Mucosa of gallbladder (tissue), 1 donor: ENCODE results near the gene GPATCH3. TPM values are rescaled to one million over a fixed set of nuclear protein-coding genes. Genes with fewer than 3 reads are reported as not detected.
"Not testable (repeated sequence)": the region's sequence is repeated elsewhere in the genome, so short reads cannot be mapped to it uniquely, and the experiment has no call there.

ENCODE experiments used
- DNase-seq: peaks from one replicate; pipeline ENCODE4 v3.0.0-alpha.2; 2020; ENCODE audit warnings: low spot score
- total RNA-seq: library from RNA; stranded (reverse); gene quantifications from one replicate; pipeline ENCODE4 v1.2.1, GENCODE V29; 2021
- donor health status: DM: no; HTN: no; CAD: no.

Gene GPATCH3
- total RNA-seq, 1 donor from 2014 or later, result 13.7 TPM

- peak; percentile 94 for DNase-seq
These were observed 13.7 kb upstream of the GPATCH3 start, which contains the start of gene NR0B2 for GRCh38 chr1:26913754-26914619. TSS of gene NR0B2 (minus strand) at chr1:26913975. CDS start at chr1:26913940, 35 bp downstream.

DNA sequence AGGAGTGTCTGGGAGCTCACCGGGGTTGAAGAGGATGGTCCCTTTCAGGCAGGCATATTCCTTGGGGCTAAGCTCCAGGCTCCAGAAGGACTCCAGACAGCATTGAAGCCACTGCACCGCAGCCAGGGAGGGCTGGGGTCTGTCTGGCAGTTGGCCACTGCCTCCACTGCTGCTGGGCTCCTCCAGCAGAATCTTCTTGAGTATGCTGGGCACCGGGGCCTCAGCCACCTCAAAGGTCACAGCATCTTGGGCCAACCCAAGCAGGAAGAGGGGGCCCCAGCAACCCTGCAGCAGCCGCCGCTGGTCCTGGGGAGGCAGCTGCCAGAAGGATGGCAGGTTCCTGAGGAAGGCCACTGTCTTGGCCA is 13.1 kb upstream of the GPATCH3 start:
- no peak for DNase-seq

GRCh38 chr1:26912147-26912490 is 11.9 kb upstream of the GPATCH3 start:
- no peak for DNase-seq

GRCh38 chr1:26911399-26912146 is 11.3 kb upstream of the GPATCH3 start:
- no peak for DNase-seq

DNA sequence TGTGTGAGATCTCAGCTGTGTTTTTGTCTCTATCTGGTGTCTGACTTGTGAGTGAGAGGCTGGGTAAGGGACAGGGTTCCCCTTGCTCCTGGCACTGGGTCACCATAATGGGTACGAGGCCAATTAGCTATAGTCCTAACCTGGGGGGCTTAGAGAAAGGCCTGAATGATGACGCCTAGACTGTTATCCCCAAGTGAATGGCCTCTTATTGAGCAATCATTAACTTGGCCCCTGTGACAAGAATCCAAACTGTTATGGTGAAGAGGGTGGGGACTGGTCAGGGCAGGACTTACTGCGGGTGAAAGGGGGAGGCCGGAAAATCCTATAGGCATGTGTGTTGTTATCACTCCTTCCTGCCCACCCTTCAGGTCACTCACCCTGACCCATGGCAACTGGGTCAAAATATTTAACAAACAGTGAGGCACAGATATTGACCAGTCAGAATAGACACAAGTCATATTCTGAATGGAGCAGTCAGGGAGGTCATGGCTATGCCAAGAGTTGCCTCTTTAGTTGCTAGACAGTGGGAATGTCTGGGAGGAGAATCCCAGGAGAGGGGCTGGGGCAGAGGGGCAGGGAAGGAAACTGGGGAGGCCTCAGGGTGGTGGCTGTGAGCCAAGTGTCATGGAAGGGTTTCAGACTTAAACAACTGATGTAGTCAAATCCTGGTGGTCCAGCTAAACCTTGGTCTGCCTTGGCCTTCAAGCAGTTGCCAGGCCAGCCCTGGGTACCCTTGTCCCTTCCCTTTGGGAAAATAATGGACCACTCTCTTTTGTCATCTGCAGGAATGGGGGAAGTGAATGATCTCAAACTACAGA is 10.3 kb upstream of the GPATCH3 start:
- peak; percentile 51 for DNase-seq

DNA sequence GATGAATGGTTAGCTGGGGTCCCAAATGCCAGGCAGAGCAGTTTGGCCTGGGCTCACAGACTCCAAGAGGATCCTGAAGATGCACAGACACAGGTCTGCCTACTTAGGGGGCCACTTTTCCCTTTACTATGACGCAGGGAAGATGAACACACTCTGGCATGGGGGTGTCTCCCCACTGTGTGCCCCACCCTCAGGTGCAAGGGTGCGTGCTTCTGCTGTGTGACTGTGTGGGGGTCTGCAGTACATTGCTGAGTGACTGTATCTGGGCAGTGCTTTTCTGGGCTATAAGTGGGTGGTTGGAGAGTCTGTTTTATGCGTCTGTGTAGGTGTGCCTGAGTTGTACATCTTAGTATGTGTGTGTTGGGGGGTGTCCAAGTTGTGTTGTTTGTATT is 9.7 kb upstream of the GPATCH3 start:
- DNase-seq, result no peak

- DNase-seq, result peak; percentile 56
These were observed 7.0 kb upstream of the GPATCH3 start for GRCh38 chr1:26907071-26907917.

DNA sequence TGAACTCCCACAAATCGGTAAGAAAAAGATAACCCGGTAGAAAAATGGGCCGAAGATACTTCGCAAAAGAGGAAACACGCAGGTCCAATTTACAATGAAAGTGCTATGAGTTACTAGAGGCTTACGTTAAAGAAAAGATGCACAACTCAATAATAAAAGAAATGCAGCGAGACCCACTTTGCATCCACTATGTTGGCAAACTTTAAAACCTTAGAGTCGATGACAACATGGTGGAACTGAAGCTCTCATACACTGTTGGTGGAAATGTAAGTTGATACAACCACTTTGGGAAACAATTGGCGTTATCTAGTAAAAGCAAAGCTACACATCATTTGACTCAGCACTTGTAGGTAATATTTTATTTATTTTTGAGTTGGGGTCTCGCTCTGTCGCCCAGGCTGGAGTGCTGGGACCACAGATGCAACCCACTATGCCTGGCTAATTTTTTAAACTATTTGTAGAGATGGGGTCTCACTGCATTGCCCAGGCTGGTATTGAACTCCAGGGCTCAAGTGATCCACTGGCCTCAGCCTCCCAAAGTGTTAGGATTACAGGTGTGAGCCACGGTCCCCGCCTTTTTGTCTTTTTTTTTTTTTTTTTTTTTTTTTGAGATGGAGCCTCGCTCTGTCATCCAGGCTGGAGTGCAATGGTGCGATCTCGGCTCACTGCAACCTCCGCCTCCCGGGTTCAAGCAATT is 696 bp upstream of the GPATCH3 start:
- DNase-seq, result no peak

DNA sequence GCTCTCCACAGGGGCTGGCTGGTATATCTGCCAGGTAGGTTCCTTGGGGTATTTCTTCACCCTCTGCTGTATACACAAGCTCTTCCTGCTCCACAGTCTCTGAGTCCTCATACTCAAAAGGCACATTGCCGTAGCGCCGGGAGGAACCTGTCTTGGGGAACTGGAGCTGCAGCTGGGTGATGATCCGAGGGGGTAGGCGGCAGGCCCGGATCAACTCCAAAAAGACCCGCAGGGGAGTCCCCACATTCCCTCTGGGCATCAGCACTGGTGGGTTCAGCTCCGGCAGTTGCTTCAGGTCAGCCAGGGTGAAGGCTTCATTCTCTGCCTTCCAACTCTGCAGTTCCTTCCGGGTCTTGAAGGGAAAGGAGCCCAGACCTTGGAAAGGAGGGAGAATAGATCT is 2.9 kb downstream of the GPATCH3 start:
- DNase-seq, result no peak

- no peak for DNase-seq
These were observed 6.0 kb downstream of the GPATCH3 start for GRCh38 chr1:26894263-26894662.

DNA sequence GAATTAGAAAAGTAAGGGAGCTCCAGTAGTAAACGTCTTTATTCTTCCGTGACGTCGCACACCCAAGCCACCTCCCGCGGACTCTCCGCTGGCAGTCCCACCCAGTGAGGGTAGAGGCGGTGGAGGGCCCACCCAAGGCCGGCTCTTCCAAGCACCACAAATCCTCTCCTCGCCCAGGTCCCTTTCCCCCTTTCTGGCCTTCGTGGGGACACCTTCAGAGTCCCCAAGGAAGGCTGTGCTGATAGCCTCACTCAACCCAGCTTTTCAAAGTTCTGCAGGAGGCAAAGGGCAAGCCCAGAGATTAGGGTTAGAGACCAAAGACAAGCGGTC is 9.8 kb downstream of the GPATCH3 start:
- no peak for DNase-seq

DNA sequence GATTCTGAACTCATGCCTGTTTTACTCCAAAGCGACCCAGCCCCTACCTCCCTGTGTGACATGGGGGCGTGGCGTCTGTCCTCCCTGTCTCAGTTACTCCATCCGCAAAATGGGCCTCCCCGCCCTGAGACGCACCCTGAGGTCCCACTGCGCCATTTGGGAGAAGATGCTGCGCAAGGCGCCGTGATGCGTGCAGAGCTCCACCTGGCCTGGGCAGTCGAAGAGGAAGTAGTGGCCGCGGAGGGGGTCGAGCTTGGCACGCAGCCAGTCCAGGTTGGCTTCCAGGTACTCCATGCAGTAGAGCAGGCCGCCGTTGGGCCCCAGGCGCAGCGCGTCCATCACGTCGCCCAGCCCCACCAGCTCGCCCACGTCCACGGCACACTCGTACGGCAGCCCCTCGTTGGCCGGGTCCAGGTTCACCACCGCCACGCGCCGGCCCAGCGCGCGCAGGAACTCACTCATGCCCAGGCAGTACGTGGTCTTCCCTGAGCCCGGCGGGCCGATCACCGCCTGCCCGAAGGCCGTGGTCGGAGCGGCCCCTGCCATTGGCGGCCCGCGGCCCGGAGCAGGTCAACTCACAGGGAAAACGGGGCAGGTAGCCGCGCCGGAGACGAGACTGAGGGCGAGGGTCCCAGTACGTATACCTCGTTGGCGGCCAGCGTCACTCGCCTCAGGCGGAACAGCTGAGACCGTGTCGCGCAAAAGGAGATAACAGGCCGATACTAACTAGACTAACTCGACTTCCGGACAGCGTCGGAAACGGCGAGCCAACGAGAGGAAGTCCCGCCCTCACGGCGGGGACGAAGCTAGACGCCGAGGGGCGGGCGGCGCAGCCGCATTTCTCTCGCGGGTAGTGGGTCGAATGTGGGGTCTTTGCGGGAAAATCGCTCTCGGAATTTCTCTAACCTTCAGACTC is 10.5 kb downstream of the GPATCH3 start, which contains the start of gene GPN2:
Gene GPN2 (minus strand): TSS at position 733 of the 916 bp plus-strand sequence. CDS start 187 bp downstream, at position 546.
- peak; percentile 76 for DNase-seq

GRCh38 chr1:26888231-26888630 is 12.0 kb downstream of the GPATCH3 start:
- no peak for DNase-seq

DNA sequence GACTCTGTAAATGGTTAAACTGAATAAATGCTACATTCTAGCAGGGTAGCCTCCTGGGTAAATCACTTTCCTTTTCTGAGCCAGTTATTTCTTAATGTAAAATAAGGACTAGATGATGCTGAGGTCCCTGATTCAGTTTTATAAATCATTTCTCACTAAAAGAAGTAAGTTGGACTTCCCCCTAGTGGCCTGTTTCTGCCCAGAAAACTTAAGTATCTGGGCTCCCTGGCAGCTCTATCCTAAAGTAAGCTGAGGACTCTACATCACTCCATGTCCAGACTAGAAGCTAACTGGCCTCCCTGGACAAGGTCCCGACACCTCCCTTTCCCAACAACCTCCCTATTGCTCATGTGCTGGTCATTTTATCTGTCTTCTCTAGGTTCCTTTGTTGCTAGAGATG is 13.1 kb downstream of the GPATCH3 start:
- no peak for DNase-seq

GRCh38 chr1:26882696-26883463 is 17.4 kb downstream of the GPATCH3 start:
- no peak for DNase-seq

DNA sequence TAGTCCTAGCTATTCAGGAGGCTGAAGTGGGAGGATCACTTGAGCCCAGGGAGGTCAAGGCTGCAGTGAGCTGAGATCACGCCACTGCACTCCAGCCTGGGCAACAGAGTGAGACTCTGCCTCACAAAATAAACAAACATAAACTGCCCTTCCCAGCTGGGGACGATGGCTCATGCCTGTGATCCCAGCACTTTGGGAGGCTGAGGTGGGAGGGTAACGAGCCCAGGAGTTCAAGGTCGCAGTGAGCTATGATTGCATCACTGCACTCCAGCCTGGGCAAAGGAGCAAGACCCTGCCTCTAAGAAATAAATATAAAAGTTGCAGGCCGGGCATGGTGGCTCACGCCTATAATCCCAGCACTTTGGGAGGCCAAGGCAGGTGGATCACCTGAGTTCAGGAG is 18.7 kb downstream of the GPATCH3 start:
- not testable (repeated sequence) for DNase-seq

DNA sequence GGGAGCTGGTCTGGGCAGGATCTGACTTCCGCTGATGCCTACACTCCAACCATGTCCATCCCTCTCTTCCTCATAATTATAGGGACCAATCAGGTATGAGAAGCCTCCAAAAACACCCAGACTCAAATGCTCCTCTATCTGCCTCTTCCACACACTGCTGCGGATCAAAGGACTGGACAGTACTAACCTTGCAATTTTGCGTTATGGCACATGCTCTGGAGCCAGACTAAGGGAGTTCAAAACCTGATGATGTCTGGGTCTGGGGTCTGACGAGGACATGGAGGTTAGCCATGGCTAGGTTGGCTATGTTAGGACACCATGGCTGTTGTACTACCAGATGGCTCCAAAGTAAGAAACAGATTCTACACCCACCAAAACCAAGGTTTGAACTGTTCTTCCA is 20.5 kb downstream of the GPATCH3 start:
- no peak for DNase-seq

DNA sequence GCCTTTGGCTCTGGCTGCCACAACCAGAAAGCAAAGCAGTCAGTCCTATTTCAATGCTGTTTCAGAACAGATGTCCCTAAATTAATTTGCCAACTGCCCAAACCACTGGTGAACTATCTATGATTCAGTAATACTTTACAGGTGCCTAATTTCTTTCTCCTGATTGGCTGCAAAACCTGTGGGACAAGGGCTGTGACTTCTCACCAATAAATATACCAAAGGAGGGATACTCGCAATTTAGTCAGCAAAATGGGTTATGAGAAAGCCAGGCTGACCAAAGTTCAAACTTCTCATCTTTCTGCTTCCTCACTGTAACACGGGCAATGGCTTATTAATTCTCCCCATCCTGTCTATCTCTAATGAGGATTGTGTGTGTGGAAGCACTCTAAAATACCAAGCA is 22.9 kb downstream of the GPATCH3 start:
- DNase-seq, result no peak

DNA sequence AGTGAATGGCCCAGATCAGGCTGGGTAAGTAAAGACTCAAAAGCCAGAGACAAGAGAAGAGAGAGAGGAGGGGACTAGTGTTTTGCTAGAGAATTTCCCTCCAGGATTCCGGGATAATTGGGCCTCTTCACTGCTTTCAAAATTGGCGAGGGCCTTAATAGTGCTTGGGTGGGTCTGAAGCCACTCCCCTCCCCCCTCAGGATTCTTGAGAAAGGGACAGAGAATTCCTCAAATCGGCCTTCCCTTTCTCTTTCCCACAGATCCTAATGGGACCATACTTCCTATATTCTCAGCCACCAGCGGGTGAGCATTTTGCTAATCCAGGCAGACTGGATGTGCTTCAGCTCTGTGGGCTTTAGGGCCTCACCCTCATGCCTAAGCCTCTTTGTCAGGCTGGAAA is 25.4 kb downstream of the GPATCH3 start:
- no peak for DNase-seq
